HEK293 (cell line): Measurements from ENCODE around the gene GBGT1.

ENCODE experiments used
- CTCF ChIA-PET: fragments of 350-600 bp; formaldehyde crosslinking; extraction: SDS; loops from one replicate; lab custom pipeline; 2021; ENCODE audit warnings: antibody characterized with exemption; lab: Yijun Ruan, JAX
- POLR2A ChIA-PET: fragments of 300-600 bp; formaldehyde crosslinking; extraction: SDS; loops from one replicate; lab custom pipeline; 2020; ENCODE audit warnings: antibody characterized with exemption, inconsistent platforms; lab: Yijun Ruan, JAX
- H3K27ac ChIP-seq: fragments of 200-500 bp; sonication (Bioruptor generic); 2 replicates; pipeline ENCODE4 v1.5.1; 2014; ENCODE audit warnings: low read depth, low read length, control low read depth, inconsistent platforms; ENCODE audit errors: extremely low read depth
- H3K36me3 ChIP-seq, 2 experiments: fragments of 200-500 bp in 1 of 2; sonication (Bioruptor generic) in 1 of 2; 1 replicate in 1 of 2; 2 replicates in 1 of 2; pipeline ENCODE4 v1.5.1; 2014 to 2017; ENCODE audit warnings: inconsistent platforms in 2 of 2, low read length in 2 of 2; ENCODE audit not compliant: control insufficient read depth in 2 of 2, insufficient read depth in 1 of 2
- H3K4me1 ChIP-seq: fragments of 200-500 bp; sonication (Bioruptor generic); 2 replicates; pipeline ENCODE4 v1.5.1; 2014; ENCODE audit warnings: mild to moderate bottlenecking, low read length, inconsistent platforms; ENCODE audit not compliant: control insufficient read depth, insufficient read depth
- H3K4me3 ChIP-seq: 2 replicates; pipeline ENCODE4 v1.5.1; 2011; ENCODE audit warnings: low read depth, mild to moderate bottlenecking, control low read depth, low read length, moderate library complexity
- H3K9me3 ChIP-seq: fragments of 200-500 bp; sonication (Bioruptor generic); 2 replicates; pipeline ENCODE4 v1.5.1; 2014; ENCODE audit warnings: low read depth, low read length, inconsistent platforms; ENCODE audit not compliant: control insufficient read depth, insufficient read depth
- EGR2 ChIP-seq: fragments of 450-650 bp; formaldehyde crosslinking; IDR thresholded peaks from 2 replicates; pipeline ENCODE4 v1.5.1; 2016; ENCODE audit warnings: low read depth, missing biosample characterization, missing genetic modification characterization
- GFI1B ChIP-seq: fragments of 450-650 bp; formaldehyde crosslinking; IDR thresholded peaks from 2 replicates; pipeline ENCODE4 v1.5.1; 2016; ENCODE audit warnings: missing biosample characterization, missing genetic modification characterization
- HOXD13 ChIP-seq: sonication (generic); formaldehyde crosslinking; IDR thresholded peaks from 2 replicates; pipeline ENCODE4 v1.8.0; 2022; ENCODE audit warnings: missing genetic modification reagents, borderline replicate concordance
- IKZF3 ChIP-seq: fragments of 450-650 bp; IDR thresholded peaks from 2 replicates; pipeline ENCODE4 v1.5.0; 2018; ENCODE audit warnings: missing biosample characterization, mild to moderate bottlenecking, missing genetic modification characterization, moderate library complexity
- KLF8 ChIP-seq: fragments of 450-650 bp; formaldehyde crosslinking; IDR thresholded peaks from 2 replicates; pipeline ENCODE4 v1.5.1; 2016; ENCODE audit warnings: missing biosample characterization, missing genetic modification characterization
- PRDM10 ChIP-seq: fragments of 450-650 bp; formaldehyde crosslinking; IDR thresholded peaks from 2 replicates; pipeline ENCODE4 v1.5.1; 2016; ENCODE audit warnings: missing biosample characterization, missing genetic modification characterization
- ZBTB1 ChIP-seq: fragments of 450-650 bp; formaldehyde crosslinking; IDR thresholded peaks from 2 replicates; pipeline ENCODE4 v1.5.1; 2016; ENCODE audit warnings: missing biosample characterization, missing genetic modification characterization
- ZBTB10 ChIP-seq: fragments of 450-650 bp; formaldehyde crosslinking; IDR thresholded peaks from 2 replicates; pipeline ENCODE4 v1.5.1; 2016; ENCODE audit warnings: missing biosample characterization, missing genetic modification characterization
- ZNF133 ChIP-seq: fragments of 450-650 bp; formaldehyde crosslinking; IDR thresholded peaks from 2 replicates; pipeline ENCODE4 v1.5.1; 2016; ENCODE audit warnings: missing biosample characterization, missing genetic modification characterization
- ZNF155 ChIP-seq: fragments of 450-650 bp; formaldehyde crosslinking; IDR thresholded peaks from 2 replicates; pipeline ENCODE4 v1.5.1; 2016; ENCODE audit warnings: missing biosample characterization, missing genetic modification characterization
- ZNF169 ChIP-seq: fragments of 450-650 bp; formaldehyde crosslinking; IDR thresholded peaks from 2 replicates; pipeline ENCODE4 v1.5.1; 2016; ENCODE audit warnings: missing biosample characterization, missing genetic modification characterization
- ZNF18 ChIP-seq: fragments of 450-650 bp; formaldehyde crosslinking; IDR thresholded peaks from 2 replicates; pipeline ENCODE4 v1.5.1; 2016; ENCODE audit warnings: missing biosample characterization, missing genetic modification characterization
- ZNF214 ChIP-seq: fragments of 450-650 bp; formaldehyde crosslinking; IDR thresholded peaks from 2 replicates; pipeline ENCODE4 v1.5.1; 2017; ENCODE audit warnings: missing biosample characterization, mild to moderate bottlenecking, missing genetic modification characterization, borderline replicate concordance
- ZNF544 ChIP-seq: fragments of 450-650 bp; formaldehyde crosslinking; IDR thresholded peaks from 2 replicates; pipeline ENCODE4 v1.5.0; 2017; ENCODE audit warnings: missing biosample characterization, missing genetic modification characterization
- ZNF561 ChIP-seq: fragments of 450-650 bp; IDR thresholded peaks from 2 replicates; pipeline ENCODE4 v1.5.1; 2018; ENCODE audit warnings: missing biosample characterization, missing genetic modification characterization, borderline replicate concordance
- ZNF585B ChIP-seq: fragments of 450-650 bp; formaldehyde crosslinking; IDR thresholded peaks from 2 replicates; pipeline ENCODE4 v1.5.1; 2016; ENCODE audit warnings: missing biosample characterization, missing genetic modification characterization
- ZNF629 ChIP-seq: fragments of 450-650 bp; formaldehyde crosslinking; IDR thresholded peaks from 2 replicates; pipeline ENCODE4 v1.5.1; 2017; ENCODE audit warnings: missing biosample characterization, missing genetic modification characterization
- ZNF654 ChIP-seq: fragments of 450-650 bp; formaldehyde crosslinking; IDR thresholded peaks from 2 replicates; pipeline ENCODE4 v1.5.1; 2016; ENCODE audit warnings: low read depth, missing biosample characterization, missing genetic modification characterization
- ZNF660 ChIP-seq: fragments of 450-650 bp; IDR thresholded peaks from 2 replicates; pipeline ENCODE4 v1.5.1; 2018; ENCODE audit warnings: missing biosample characterization, mild to moderate bottlenecking, missing genetic modification characterization
- ZSCAN23 ChIP-seq: fragments of 450-650 bp; formaldehyde crosslinking; IDR thresholded peaks from 2 replicates; pipeline ENCODE4 v1.5.1; 2016; ENCODE audit warnings: missing biosample characterization, missing genetic modification characterization
- ZSCAN30 ChIP-seq: fragments of 450-650 bp; IDR thresholded peaks from 2 replicates; pipeline ENCODE4 v1.5.1; 2018; ENCODE audit warnings: missing biosample characterization, mild to moderate bottlenecking, missing genetic modification characterization, moderate library complexity
- TF ChIP-seq, protein P1 (sequence below): fragments of 450-650 bp; formaldehyde crosslinking; optimal IDR thresholded peaks from 2 replicates; pipeline ENCODE3; 2016; ENCODE audit warnings: missing biosample characterization, mild to moderate bottlenecking, missing genetic modification characterization
- TF ChIP-seq, protein P2 (sequence below): fragments of 450-650 bp; formaldehyde crosslinking; IDR thresholded peaks from 2 replicates; pipeline ENCODE4 v1.5.1; 2016; ENCODE audit warnings: missing biosample characterization, missing genetic modification characterization
- TF ChIP-seq, protein P3 (sequence below): fragments of 450-650 bp; formaldehyde crosslinking; IDR thresholded peaks from 2 replicates; pipeline ENCODE4 v1.5.1; 2017; ENCODE audit warnings: missing biosample characterization, missing genetic modification characterization

GBGT1 gene

GRCh38 chr9:133162861-133163503, 732 bp downstream of the GBGT1 start (continued):
- TF ChIP-seq, protein P1, sequence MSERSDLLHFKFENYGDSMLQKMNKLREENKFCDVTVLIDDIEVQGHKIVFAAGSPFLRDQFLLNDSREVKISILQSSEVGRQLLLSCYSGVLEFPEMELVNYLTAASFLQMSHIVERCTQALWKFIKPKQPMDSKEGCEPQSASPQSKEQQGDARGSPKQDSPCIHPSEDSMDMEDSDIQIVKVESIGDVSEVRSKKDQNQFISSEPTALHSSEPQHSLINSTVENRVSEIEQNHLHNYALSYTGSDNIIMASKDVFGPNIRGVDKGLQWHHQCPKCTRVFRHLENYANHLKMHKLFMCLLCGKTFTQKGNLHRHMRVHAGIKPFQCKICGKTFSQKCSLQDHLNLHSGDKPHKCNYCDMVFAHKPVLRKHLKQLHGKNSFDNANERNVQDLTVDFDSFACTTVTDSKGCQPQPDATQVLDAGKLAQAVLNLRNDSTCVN, result no peak
- TF ChIP-seq ZNF544 (tag by site-specific recombination), result no peak
- TF ChIP-seq, protein P2, sequence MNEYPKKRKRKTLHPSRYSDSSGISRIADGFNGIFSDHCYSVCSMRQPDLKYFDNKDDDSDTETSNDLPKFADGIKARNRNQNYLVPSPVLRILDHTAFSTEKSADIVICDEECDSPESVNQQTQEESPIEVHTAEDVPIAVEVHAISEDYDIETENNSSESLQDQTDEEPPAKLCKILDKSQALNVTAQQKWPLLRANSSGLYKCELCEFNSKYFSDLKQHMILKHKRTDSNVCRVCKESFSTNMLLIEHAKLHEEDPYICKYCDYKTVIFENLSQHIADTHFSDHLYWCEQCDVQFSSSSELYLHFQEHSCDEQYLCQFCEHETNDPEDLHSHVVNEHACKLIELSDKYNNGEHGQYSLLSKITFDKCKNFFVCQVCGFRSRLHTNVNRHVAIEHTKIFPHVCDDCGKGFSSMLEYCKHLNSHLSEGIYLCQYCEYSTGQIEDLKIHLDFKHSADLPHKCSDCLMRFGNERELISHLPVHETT (tag by site-specific recombination), result no peak
- TF ChIP-seq EGR2 (tag by site-specific recombination), result no peak
- no peak for TF ChIP-seq ZNF585B (tag by site-specific recombination)
- no peak for TF ChIP-seq ZNF214 (tag by site-specific recombination)
- TF ChIP-seq ZNF169 (tag by site-specific recombination), result no peak
- no peak for TF ChIP-seq ZBTB10

- CTCF ChIA-PET, result interaction anchor here (0.7 to 2.8 kb wide), 6 partner anchors 15 to 139 kb away, joined by 3 to 19 read pairs (median 4); no protein-coding TSS in a partner anchor
- no peaks in the 10 kb centered on the region for H3K36me3 ChIP-seq
- no peak overlapping the region for H3K27ac ChIP-seq
- H3K4me1 ChIP-seq, result no peaks in the 10 kb centered on the region
- POLR2A ChIA-PET, result no interaction called here
- H3K4me3 ChIP-seq, result no peak overlapping the region
- no peaks in the 10 kb centered on the region for H3K9me3 ChIP-seq
- no peak for TF ChIP-seq ZNF169 (tag by site-specific recombination)
- TF ChIP-seq KLF8 (tag by site-specific recombination), result no peak
- TF ChIP-seq, protein P3, sequence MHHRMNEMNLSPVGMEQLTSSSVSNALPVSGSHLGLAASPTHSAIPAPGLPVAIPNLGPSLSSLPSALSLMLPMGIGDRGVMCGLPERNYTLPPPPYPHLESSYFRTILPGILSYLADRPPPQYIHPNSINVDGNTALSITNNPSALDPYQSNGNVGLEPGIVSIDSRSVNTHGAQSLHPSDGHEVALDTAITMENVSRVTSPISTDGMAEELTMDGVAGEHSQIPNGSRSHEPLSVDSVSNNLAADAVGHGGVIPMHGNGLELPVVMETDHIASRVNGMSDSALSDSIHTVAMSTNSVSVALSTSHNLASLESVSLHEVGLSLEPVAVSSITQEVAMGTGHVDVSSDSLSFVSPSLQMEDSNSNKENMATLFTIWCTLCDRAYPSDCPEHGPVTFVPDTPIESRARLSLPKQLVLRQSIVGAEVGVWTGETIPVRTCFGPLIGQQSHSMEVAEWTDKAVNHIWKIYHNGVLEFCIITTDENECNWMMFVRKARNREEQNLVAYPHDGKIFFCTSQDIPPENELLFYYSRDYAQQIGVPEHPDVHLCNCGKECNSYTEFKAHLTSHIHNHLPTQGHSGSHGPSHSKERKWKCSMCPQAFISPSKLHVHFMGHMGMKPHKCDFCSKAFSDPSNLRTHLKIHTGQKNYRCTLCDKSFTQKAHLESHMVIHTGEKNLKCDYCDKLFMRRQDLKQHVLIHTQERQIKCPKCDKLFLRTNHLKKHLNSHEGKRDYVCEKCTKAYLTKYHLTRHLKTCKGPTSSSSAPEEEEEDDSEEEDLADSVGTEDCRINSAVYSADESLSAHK (tag by site-specific recombination), result no peak
- TF ChIP-seq ZNF654 (tag by site-specific recombination), result no peak
- no peak for TF ChIP-seq HOXD13 (CRISPR knock-in tag)
- TF ChIP-seq ZSCAN30 (tag by site-specific recombination), result no peak
- TF ChIP-seq ZNF18 (tag by site-specific recombination), result no peak
- no peak for TF ChIP-seq ZSCAN23 (tag by site-specific recombination)
- TF ChIP-seq ZNF561, result no peak
- no peak for TF ChIP-seq ZNF155 (tag by site-specific recombination)
- TF ChIP-seq GFI1B, result no peak
- TF ChIP-seq ZNF133 (tag by site-specific recombination), result no peak
- no peak for TF ChIP-seq ZBTB1 (tag by site-specific recombination)
- TF ChIP-seq PRDM10, result no peak
- no peak for TF ChIP-seq ZNF660
- TF ChIP-seq IKZF3 (tag by site-specific recombination), result no peak
- TF ChIP-seq ZNF629 (tag by site-specific recombination), result no peak
Observed at GRCh38 chr9:133161547-133161950, 2.2 kb downstream of the GBGT1 start.
